GM23338 (cell line): Measurements from ENCODE around the gene APMAP. TPM values are rescaled to one million over a fixed set of nuclear protein-coding genes. Genes with fewer than 3 reads are reported as not detected.

Source experiments
- ATAC-seq: fragments of 200-7000 bp; cut with Tn5 transposase; 3 replicates; pipeline ENCODE4 v1.9.1; 2020
- DNase-seq: peaks from one replicate; pipeline ENCODE4 v3.0.0-alpha.2; 2015; ENCODE audit warnings: low spot score
- H2AFZ ChIP-seq: fragments of 200-600 bp; sonication (generic); 2 replicates; pipeline ENCODE4 v1.8.0; 2016; ENCODE audit warnings: antibody characterized with exemption, mild to moderate bottlenecking, moderate library complexity
- H3F3A ChIP-seq: fragments of 200-600 bp; sonication (generic); replicated peaks from 2 replicates; pipeline ENCODE4 v1.8.0; 2017; ENCODE audit warnings: antibody characterized with exemption, mixed run types, low read depth
- H3K27ac ChIP-seq: fragments of 200-600 bp; sonication (generic); 2 replicates; pipeline ENCODE4 v1.6.1; 2016; ENCODE audit warnings: low read depth
- H3K27me3 ChIP-seq: fragments of 200-600 bp; sonication (generic); 2 replicates; pipeline ENCODE4 v1.8.0; 2016; ENCODE audit warnings: mild to moderate bottlenecking, mixed run types, moderate library complexity; ENCODE audit not compliant: insufficient read depth
- H3K36me3 ChIP-seq: fragments of 200-600 bp; sonication (generic); 2 replicates; pipeline ENCODE4 v1.8.0; 2016; ENCODE audit warnings: mild to moderate bottlenecking; ENCODE audit not compliant: insufficient read depth
- H3K4me1 ChIP-seq: fragments of 200-600 bp; sonication (generic); 2 replicates; pipeline ENCODE4 v1.8.0; 2016; ENCODE audit warnings: mild to moderate bottlenecking, moderate library complexity; ENCODE audit not compliant: insufficient read depth
- H3K4me2 ChIP-seq: fragments of 200-600 bp; sonication (generic); 2 replicates; pipeline ENCODE4 v1.7.1; 2017; ENCODE audit warnings: mixed run types
- H3K4me3 ChIP-seq: fragments of 200-600 bp; sonication (generic); 2 replicates; pipeline ENCODE4 v1.6.1; 2016; ENCODE audit warnings: mixed run types
- H3K79me2 ChIP-seq: fragments of 200-600 bp; sonication (generic); replicated peaks from 2 replicates; pipeline ENCODE4 v1.8.0; 2017; ENCODE audit warnings: mild to moderate bottlenecking; ENCODE audit not compliant: insufficient read depth
- H3K9me2 ChIP-seq: fragments of 200-600 bp; sonication (generic); 2 replicates; pipeline ENCODE4 v1.8.0; 2017; ENCODE audit not compliant: insufficient read depth
- H4K20me1 ChIP-seq: fragments of 200-600 bp; sonication (generic); replicated peaks from 2 replicates; pipeline ENCODE4 v1.8.0; 2017; ENCODE audit warnings: mild to moderate bottlenecking; ENCODE audit not compliant: insufficient read depth
- H3K27ac Mint-ChIP-seq: 2 replicates; pipeline ENCODE4 v1.8.0; 2020; ENCODE audit warnings: inconsistent platforms, mild to moderate bottlenecking, moderate library complexity, mixed read lengths
- H3K27me3 Mint-ChIP-seq: 3 replicates; pipeline ENCODE4 v1.8.0; 2022; ENCODE audit warnings: low read depth, mild to moderate bottlenecking, moderate library complexity, mixed read lengths, inconsistent platforms; ENCODE audit not compliant: insufficient read depth, poor library complexity
- H3K36me3 Mint-ChIP-seq: 3 replicates; pipeline ENCODE4 v1.8.0; 2021; ENCODE audit warnings: low read depth, mild to moderate bottlenecking, inconsistent platforms, moderate library complexity, mixed read lengths
- H3K4me1 Mint-ChIP-seq: 3 replicates; pipeline ENCODE4 v1.8.0; 2020; ENCODE audit warnings: mild to moderate bottlenecking, inconsistent platforms, mixed read lengths
- H3K4me3 Mint-ChIP-seq: 3 replicates; pipeline ENCODE4 v1.8.0; 2021; ENCODE audit warnings: moderate library complexity, mild to moderate bottlenecking, inconsistent platforms, mixed read lengths
- H3K9me3 Mint-ChIP-seq: 3 replicates; pipeline ENCODE4 v1.8.0; 2020; ENCODE audit warnings: moderate library complexity, mild to moderate bottlenecking, inconsistent platforms, mixed read lengths
- CTCF ChIP-seq, 2 experiments: fragments of 200-600 bp in 1 of 2; sonication (generic) in 1 of 2; conservative IDR thresholded peaks; 2 replicates each; pipeline versions ENCODE4 v1.5.1 to v1.6.1; 2016 to 2017; ENCODE audit warnings: antibody characterized with exemption in 2 of 2, low read depth in 2 of 2, mild to moderate bottlenecking in 2 of 2, moderate library complexity in 1 of 2
- EZH2 ChIP-seq: fragments of 200-600 bp; sonication (generic); IDR thresholded peaks from one replicate; pipeline ENCODE4 v1.8.0; 2017; ENCODE audit warnings: antibody characterized with exemption, mild to moderate bottlenecking, low read depth; ENCODE audit not compliant: unreplicated experiment
- EZH2phosphoT487 ChIP-seq: fragments of 200-600 bp; sonication (generic); IDR thresholded peaks from one replicate; pipeline ENCODE4 v1.8.1; 2018; ENCODE audit warnings: antibody characterized with exemption; ENCODE audit not compliant: unreplicated experiment
- JUNB ChIP-seq: IDR thresholded peaks from one replicate; pipeline ENCODE4 v1.6.1; 2016; ENCODE audit warnings: antibody characterized with exemption; ENCODE audit not compliant: unreplicated experiment
- NANOG ChIP-seq: IDR thresholded peaks from 2 replicates; pipeline ENCODE4 v1.6.1; 2016; ENCODE audit warnings: antibody characterized with exemption, borderline replicate concordance
- REST ChIP-seq: IDR thresholded peaks from one replicate; pipeline ENCODE4 v1.6.1; 2018; ENCODE audit warnings: antibody characterized with exemption; ENCODE audit not compliant: unreplicated experiment
- STAT1 ChIP-seq: IDR thresholded peaks from one replicate; pipeline ENCODE4 v1.6.1; 2016; ENCODE audit warnings: antibody characterized with exemption; ENCODE audit not compliant: unreplicated experiment
- polyA plus RNA-seq: library from polyadenylated mRNA; unstranded; fragments of >200 nt; fragmentation: Nextera tagmentation; extraction: Ambion mirVana; gene quantifications from 2 replicates; pipeline ENCODE4 v1.2.1, GENCODE V29; 2016
- total RNA-seq: library from RNA; depleted of rRNA; stranded (reverse); fragments of >200 nt; shearing (Covaris generic); gene quantifications from 2 replicates; pipeline ENCODE4 v1.2.3, GENCODE V29; 2014
- TF ChIP-seq, protein P1 (sequence below): fragments of 250-450 bp; sonication (Bioruptor Pico); IDR thresholded peaks from 2 replicates; pipeline ENCODE4 v1.5.0; 2020; ENCODE audit warnings: mild to moderate bottlenecking, moderate library complexity

APMAP gene
- total and polyA plus RNA-seq, 2 experiments from 2014 or later: 31.7 to 72.3 TPM

DNA sequence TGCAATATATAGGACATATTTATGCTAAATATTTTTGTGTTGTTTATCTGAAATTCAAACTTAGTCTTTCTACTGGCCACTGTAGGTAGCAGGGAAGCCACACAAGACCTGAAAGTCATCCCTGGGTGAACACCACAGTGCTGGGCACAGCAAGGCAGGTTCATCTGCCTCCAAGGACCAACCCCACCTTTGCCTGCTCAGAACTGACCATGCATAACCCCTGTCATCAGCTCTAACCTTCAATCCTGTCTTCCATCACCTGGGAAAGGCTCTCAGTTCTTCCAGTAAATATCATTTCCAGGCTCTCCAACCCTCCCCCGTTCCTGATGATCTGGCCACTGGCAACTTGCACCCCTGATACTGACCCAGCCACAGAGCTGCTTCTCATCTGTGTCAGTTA is 76.1 kb downstream of the APMAP start:
- Histone ChIP-seq H3K27ac (no peak overlapping the region), H3K9me2 (no peaks in the 10 kb centered on the region), H2AFZ (no peak overlapping the region), H3K27me3 (no peaks in the 10 kb centered on the region), H4K20me1 (no peaks in the 10 kb centered on the region), H3F3A (no peaks in the 10 kb centered on the region), H3K4me2 (no peak overlapping the region), H3K36me3 (no peaks in the 10 kb centered on the region), H3K4me1 (no peaks in the 10 kb centered on the region), H3K79me2 (no peaks in the 10 kb centered on the region), H3K4me3 (no peak overlapping the region)
- no peak overlapping the region for H3K27ac Mint-ChIP-seq
- no peak overlapping the region for H3K4me3 Mint-ChIP-seq
- TF ChIP-seq, protein P1, sequence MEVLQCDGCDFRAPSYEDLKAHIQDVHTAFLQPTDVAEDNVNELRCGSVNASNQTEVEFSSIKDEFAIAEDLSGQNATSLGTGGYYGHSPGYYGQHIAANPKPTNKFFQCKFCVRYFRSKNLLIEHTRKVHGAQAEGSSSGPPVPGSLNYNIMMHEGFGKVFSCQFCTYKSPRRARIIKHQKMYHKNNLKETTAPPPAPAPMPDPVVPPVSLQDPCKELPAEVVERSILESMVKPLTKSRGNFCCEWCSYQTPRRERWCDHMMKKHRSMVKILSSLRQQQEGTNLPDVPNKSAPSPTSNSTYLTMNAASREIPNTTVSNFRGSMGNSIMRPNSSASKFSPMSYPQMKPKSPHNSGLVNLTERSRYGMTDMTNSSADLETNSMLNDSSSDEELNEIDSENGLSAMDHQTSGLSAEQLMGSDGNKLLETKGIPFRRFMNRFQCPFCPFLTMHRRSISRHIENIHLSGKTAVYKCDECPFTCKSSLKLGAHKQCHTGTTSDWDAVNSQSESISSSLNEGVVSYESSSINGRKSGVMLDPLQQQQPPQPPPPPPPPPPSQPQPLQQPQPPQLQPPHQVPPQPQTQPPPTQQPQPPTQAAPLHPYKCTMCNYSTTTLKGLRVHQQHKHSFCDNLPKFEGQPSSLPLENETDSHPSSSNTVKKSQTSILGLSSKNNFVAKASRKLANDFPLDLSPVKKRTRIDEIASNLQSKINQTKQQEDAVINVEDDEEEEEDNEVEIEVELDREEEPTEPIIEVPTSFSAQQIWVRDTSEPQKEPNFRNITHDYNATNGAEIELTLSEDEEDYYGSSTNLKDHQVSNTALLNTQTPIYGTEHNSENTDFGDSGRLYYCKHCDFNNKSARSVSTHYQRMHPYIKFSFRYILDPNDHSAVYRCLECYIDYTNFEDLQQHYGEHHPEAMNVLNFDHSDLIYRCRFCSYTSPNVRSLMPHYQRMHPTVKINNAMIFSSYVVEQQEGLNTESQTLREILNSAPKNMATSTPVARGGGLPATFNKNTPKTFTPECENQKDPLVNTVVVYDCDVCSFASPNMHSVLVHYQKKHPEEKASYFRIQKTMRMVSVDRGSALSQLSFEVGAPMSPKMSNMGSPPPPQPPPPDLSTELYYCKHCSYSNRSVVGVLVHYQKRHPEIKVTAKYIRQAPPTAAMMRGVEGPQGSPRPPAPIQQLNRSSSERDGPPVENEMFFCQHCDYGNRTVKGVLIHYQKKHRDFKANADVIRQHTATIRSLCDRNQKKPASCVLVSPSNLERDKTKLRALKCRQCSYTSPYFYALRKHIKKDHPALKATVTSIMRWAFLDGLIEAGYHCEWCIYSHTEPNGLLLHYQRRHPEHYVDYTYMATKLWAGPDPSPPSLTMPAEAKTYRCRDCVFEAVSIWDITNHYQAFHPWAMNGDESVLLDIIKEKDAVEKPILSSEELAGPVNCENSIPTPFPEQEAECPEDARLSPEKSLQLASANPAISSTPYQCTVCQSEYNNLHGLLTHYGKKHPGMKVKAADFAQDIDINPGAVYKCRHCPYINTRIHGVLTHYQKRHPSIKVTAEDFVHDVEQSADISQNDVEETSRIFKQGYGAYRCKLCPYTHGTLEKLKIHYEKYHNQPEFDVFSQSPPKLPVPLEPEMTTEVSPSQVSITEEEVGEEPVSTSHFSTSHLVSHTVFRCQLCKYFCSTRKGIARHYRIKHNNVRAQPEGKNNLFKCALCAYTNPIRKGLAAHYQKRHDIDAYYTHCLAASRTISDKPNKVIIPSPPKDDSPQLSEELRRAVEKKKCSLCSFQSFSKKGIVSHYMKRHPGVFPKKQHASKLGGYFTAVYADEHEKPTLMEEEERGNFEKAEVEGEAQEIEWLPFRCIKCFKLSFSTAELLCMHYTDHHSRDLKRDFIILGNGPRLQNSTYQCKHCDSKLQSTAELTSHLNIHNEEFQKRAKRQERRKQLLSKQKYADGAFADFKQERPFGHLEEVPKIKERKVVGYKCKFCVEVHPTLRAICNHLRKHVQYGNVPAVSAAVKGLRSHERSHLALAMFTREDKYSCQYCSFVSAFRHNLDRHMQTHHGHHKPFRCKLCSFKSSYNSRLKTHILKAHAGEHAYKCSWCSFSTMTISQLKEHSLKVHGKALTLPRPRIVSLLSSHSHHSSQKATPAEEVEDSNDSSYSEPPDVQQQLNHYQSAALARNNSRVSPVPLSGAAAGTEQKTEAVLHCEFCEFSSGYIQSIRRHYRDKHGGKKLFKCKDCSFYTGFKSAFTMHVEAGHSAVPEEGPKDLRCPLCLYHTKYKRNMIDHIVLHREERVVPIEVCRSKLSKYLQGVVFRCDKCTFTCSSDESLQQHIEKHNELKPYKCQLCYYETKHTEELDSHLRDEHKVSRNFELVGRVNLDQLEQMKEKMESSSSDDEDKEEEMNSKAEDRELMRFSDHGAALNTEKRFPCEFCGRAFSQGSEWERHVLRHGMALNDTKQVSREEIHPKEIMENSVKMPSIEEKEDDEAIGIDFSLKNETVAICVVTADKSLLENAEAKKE (CRISPR knock-in tag): no peak
- TF ChIP-seq EZH2phosphoT487 (no peak), STAT1 (no peak), EZH2 (no peak), JUNB (no peak)
- no peak for ATAC-seq
- H3K9me3 Mint-ChIP-seq: peaks cover 16% of the 10 kb centered on the region
- peaks cover 5% of the 10 kb centered on the region for H3K27me3 Mint-ChIP-seq
- DNase-seq: no peak
- peaks cover 9% of the 10 kb centered on the region for H3K4me1 Mint-ChIP-seq
- peaks cover 10% of the 10 kb centered on the region for H3K36me3 Mint-ChIP-seq

GRCh38 chr20:24915892-24916291 is 76.7 kb downstream of the APMAP start:
- Histone ChIP-seq H3K36me3 (no peaks in the 10 kb centered on the region), H3F3A (no peaks in the 10 kb centered on the region), H3K4me1 (no peaks in the 10 kb centered on the region), H3K27ac (no peak overlapping the region), H3K4me2 (no peak overlapping the region), H2AFZ (no peak overlapping the region), H3K9me2 (no peaks in the 10 kb centered on the region), H3K27me3 (no peaks in the 10 kb centered on the region), H3K79me2 (no peaks in the 10 kb centered on the region), H4K20me1 (no peaks in the 10 kb centered on the region), H3K4me3 (no peak overlapping the region)
- H3K9me3 Mint-ChIP-seq: peaks cover 11% of the 10 kb centered on the region
- H3K27ac Mint-ChIP-seq: no peak overlapping the region
- peaks cover 9% of the 10 kb centered on the region for H3K27me3 Mint-ChIP-seq
- H3K36me3 Mint-ChIP-seq: peaks cover 5% of the 10 kb centered on the region
- H3K4me1 Mint-ChIP-seq: peaks cover 13% of the 10 kb centered on the region
- TF ChIP-seq CTCF (conservative IDR thresholded peaks at IDR 0.05; ENCODE audit: low read depth in 2 of 2) (no peak), NANOG (no peak), REST (no peak), JUNB (no peak)
- no peak overlapping the region for H3K4me3 Mint-ChIP-seq
- no peak for ATAC-seq
- DNase-seq: no peak
